Measurements from ENCODE around the gene PRKCA. TPM values are rescaled to one million over a fixed set of nuclear protein-coding genes. Genes with fewer than 3 reads are reported as not detected.
"Not testable (repeated sequence)": the region's sequence is repeated elsewhere in the genome, so short reads cannot be mapped to it uniquely, and the experiment has no call there.

Gene PRKCA
- total and polyA plus RNA-seq, 2 donors = 15.6 to 24.4 TPM

- Histone ChIP-seq H3K4me1 (ENCODE audit: insufficient read depth) (no peaks in the 10 kb centered on the region), H3K4me3 (ENCODE audit: low read depth, low read length) (no peak overlapping the region), H3K36me3 (ENCODE audit: insufficient read depth) (no peaks in the 10 kb centered on the region), H3K27ac (ENCODE audit: low read depth) (no peak overlapping the region)
- DNase-seq (ENCODE audit: extremely low spot score) = no peak
- 91% methylated on average over 12 of the region's 12 CpGs for WGBS
Observed at GRCh38 chr17:66595893-66596292, 293.5 kb downstream of the PRKCA start.

GRCh38 chr17:66602659-66603384 is 300.4 kb downstream of the PRKCA start:
- DNase-seq (ENCODE audit: extremely low spot score) = no peak
- no peaks in the 10 kb centered on the region for H3K4me1 ChIP-seq (ENCODE audit: insufficient read depth)
- no peak overlapping the region for H3K4me3 ChIP-seq (ENCODE audit: low read depth, low read length)
- WGBS = 84% methylated on average over 14 of the region's 14 CpGs
- H3K27ac ChIP-seq (ENCODE audit: low read depth) = no peak overlapping the region
- H3K36me3 ChIP-seq (ENCODE audit: insufficient read depth) = no peaks in the 10 kb centered on the region

GRCh38 chr17:66604376-66604775 is 302.0 kb downstream of the PRKCA start:
- Histone ChIP-seq H3K4me3 (ENCODE audit: low read depth, low read length) (no peak overlapping the region), H3K27ac (ENCODE audit: low read depth) (no peak overlapping the region), H3K36me3 (ENCODE audit: insufficient read depth) (no peaks in the 10 kb centered on the region), H3K4me1 (ENCODE audit: insufficient read depth) (no peaks in the 10 kb centered on the region)
- no peak for DNase-seq (ENCODE audit: extremely low spot score)

GRCh38 chr17:66605541-66605940 is 303.1 kb downstream of the PRKCA start:
- 78% methylated on average over 4 of the region's 4 CpGs for WGBS
- H3K36me3 ChIP-seq (ENCODE audit: insufficient read depth) = no peaks in the 10 kb centered on the region
- no peak overlapping the region for H3K27ac ChIP-seq (ENCODE audit: low read depth)
- no peaks in the 10 kb centered on the region for H3K4me1 ChIP-seq (ENCODE audit: insufficient read depth)
- no peak for DNase-seq (ENCODE audit: extremely low spot score)
- H3K4me3 ChIP-seq (ENCODE audit: low read depth, low read length) = no peak overlapping the region

- DNase-seq (ENCODE audit: extremely low spot score) = no peak
- Histone ChIP-seq H3K27ac (ENCODE audit: low read depth) (no peak overlapping the region), H3K4me1 (ENCODE audit: insufficient read depth) (no peaks in the 10 kb centered on the region), H3K36me3 (ENCODE audit: insufficient read depth) (no peaks in the 10 kb centered on the region), H3K4me3 (ENCODE audit: low read depth, low read length) (no peak overlapping the region)
- WGBS = 69% methylated on average over 9 of the region's 9 CpGs
Observed at GRCh38 chr17:66610361-66611133, 308.1 kb downstream of the PRKCA start.

- Histone ChIP-seq H3K4me3 (ENCODE audit: low read depth, low read length) (no peak overlapping the region), H3K27ac (ENCODE audit: low read depth) (no peak overlapping the region), H3K4me1 (ENCODE audit: insufficient read depth) (no peaks in the 10 kb centered on the region), H3K36me3 (ENCODE audit: insufficient read depth) (no peaks in the 10 kb centered on the region)
- DNase-seq (ENCODE audit: extremely low spot score) = no peak
Observed at GRCh38 chr17:66611397-66611796, 309.0 kb downstream of the PRKCA start.

- Histone ChIP-seq H3K4me1 (ENCODE audit: insufficient read depth) (no peaks in the 10 kb centered on the region), H3K27ac (ENCODE audit: low read depth) (no peak overlapping the region), H3K4me3 (ENCODE audit: low read depth, low read length) (no peak overlapping the region), H3K36me3 (ENCODE audit: insufficient read depth) (no peaks in the 10 kb centered on the region)
- DNase-seq (ENCODE audit: extremely low spot score) = no peak
- 73% methylated on average over 4 of the region's 4 CpGs for WGBS
Observed at GRCh38 chr17:66612993-66613392, 310.6 kb downstream of the PRKCA start.

- no peak overlapping the region for H3K27ac ChIP-seq (ENCODE audit: low read depth)
- DNase-seq (ENCODE audit: extremely low spot score) = no peak
- no peaks in the 10 kb centered on the region for H3K36me3 ChIP-seq (ENCODE audit: insufficient read depth)
- WGBS = 69% methylated on average over 4 of the region's 4 CpGs
- no peak overlapping the region for H3K4me3 ChIP-seq (ENCODE audit: low read depth, low read length)
- H3K4me1 ChIP-seq (ENCODE audit: insufficient read depth) = no peaks in the 10 kb centered on the region
Observed at GRCh38 chr17:66614469-66614868, 312.1 kb downstream of the PRKCA start.

- no peaks in the 10 kb centered on the region for H3K4me1 ChIP-seq (ENCODE audit: insufficient read depth)
- no peak for DNase-seq (ENCODE audit: extremely low spot score)
- no peak overlapping the region for H3K27ac ChIP-seq (ENCODE audit: low read depth)
- H3K36me3 ChIP-seq (ENCODE audit: insufficient read depth) = no peaks in the 10 kb centered on the region
- H3K4me3 ChIP-seq (ENCODE audit: low read depth, low read length) = no peak overlapping the region
- WGBS = 88% methylated on average over 6 of the region's 6 CpGs
Observed at GRCh38 chr17:66619206-66619605, 316.8 kb downstream of the PRKCA start.

- Histone ChIP-seq H3K36me3 (ENCODE audit: insufficient read depth) (no peaks in the 10 kb centered on the region), H3K4me1 (ENCODE audit: insufficient read depth) (no peaks in the 10 kb centered on the region), H3K27ac (ENCODE audit: low read depth) (no peak overlapping the region), H3K4me3 (ENCODE audit: low read depth, low read length) (no peak overlapping the region)
- WGBS = 55% methylated on average over 2 of the region's 2 CpGs
- DNase-seq (ENCODE audit: extremely low spot score) = no peak
Observed at GRCh38 chr17:66620528-66620927, 318.1 kb downstream of the PRKCA start.

- H3K4me1 ChIP-seq (ENCODE audit: insufficient read depth); DNase-seq (ENCODE audit: extremely low spot score); H3K4me3 ChIP-seq (ENCODE audit: low read depth, low read length); H3K36me3 ChIP-seq (ENCODE audit: insufficient read depth); H3K27ac ChIP-seq (ENCODE audit: low read depth): not testable (repeated sequence)
- 93% methylated on average over 2 of the region's 2 CpGs for WGBS
Observed at GRCh38 chr17:66624630-66625029, 322.2 kb downstream of the PRKCA start.

GRCh38 chr17:66625311-66625767 is 322.9 kb downstream of the PRKCA start:
- Histone ChIP-seq H3K36me3 (ENCODE audit: insufficient read depth) (no peaks in the 10 kb centered on the region), H3K27ac (ENCODE audit: low read depth) (no peak overlapping the region), H3K4me3 (ENCODE audit: low read depth, low read length) (no peak overlapping the region), H3K4me1 (ENCODE audit: insufficient read depth) (no peaks in the 10 kb centered on the region)
- WGBS = 67% methylated on average over 2 of the region's 2 CpGs
- no peak for DNase-seq (ENCODE audit: extremely low spot score)

GRCh38 chr17:66627985-66628384 is 325.6 kb downstream of the PRKCA start:
- H3K4me3 ChIP-seq (ENCODE audit: low read depth, low read length) = no peak overlapping the region
- no peaks in the 10 kb centered on the region for H3K4me1 ChIP-seq (ENCODE audit: insufficient read depth)
- no peak overlapping the region for H3K27ac ChIP-seq (ENCODE audit: low read depth)
- no peaks in the 10 kb centered on the region for H3K36me3 ChIP-seq (ENCODE audit: insufficient read depth)
- 35% methylated on average over 4 of the region's 4 CpGs for WGBS
- no peak for DNase-seq (ENCODE audit: extremely low spot score)

- no peak overlapping the region for H3K4me3 ChIP-seq (ENCODE audit: low read depth, low read length)
- no peak overlapping the region for H3K27ac ChIP-seq (ENCODE audit: low read depth)
- H3K4me1 ChIP-seq (ENCODE audit: insufficient read depth) = no peaks in the 10 kb centered on the region
- no peaks in the 10 kb centered on the region for H3K36me3 ChIP-seq (ENCODE audit: insufficient read depth)
- WGBS = 64% methylated on average over 3 of the region's 3 CpGs
- no peak for DNase-seq (ENCODE audit: extremely low spot score)
Observed at GRCh38 chr17:66629762-66630161, 327.3 kb downstream of the PRKCA start.
